GM20000 (cell line): Measurements from ENCODE around the gene SEBOX.

Experiments
- DNase-seq: peaks from one replicate; pipeline ENCODE4 v3.0.0; 2012; ENCODE audit warnings: low spot score
- CTCF ChIP-seq: IDR thresholded peaks from 2 replicates; pipeline ENCODE4 v1.5.1; 2012; ENCODE audit warnings: mild to moderate bottlenecking, control low read depth; ENCODE audit errors: extremely low read depth, missing control alignments

Gene SEBOX

GRCh38 chr17:28372203-28372944, 7.4 kb upstream of the SEBOX start:
- no peak for DNase-seq
- no peak for TF ChIP-seq CTCF

GRCh38 chr17:28371245-28372202, 6.5 kb upstream of the SEBOX start, which contains the start of gene SARM1:
TSS of gene SARM1 (plus strand) at chr17:28371694. CDS start at chr17:28372033, 339 bp downstream.
- peak; percentile 96 for DNase-seq
- TF ChIP-seq CTCF = no peak

GRCh38 chr17:28370744-28371103, 5.7 kb upstream of the SEBOX start:
- no peak for TF ChIP-seq CTCF
- no peak for DNase-seq

- TF ChIP-seq CTCF = no peak
- DNase-seq = no peak
Observed at GRCh38 chr17:28370035-28370743, 5.2 kb upstream of the SEBOX start, which contains the start of gene VTN. TSS of gene VTN (minus strand) at chr17:28370307. CDS start at chr17:28370203, 104 bp downstream.

GRCh38 chr17:28369684-28370034, 4.7 kb upstream of the SEBOX start:
- DNase-seq = no peak
- no peak for TF ChIP-seq CTCF

GRCh38 chr17:28368915-28369683, 4.1 kb upstream of the SEBOX start:
- no peak for DNase-seq
- no peak for TF ChIP-seq CTCF
